ENCODE measurements around the gene HOXA7.

Gene HOXA7

GRCh38 chr7:27192546-27193334, 36.3 kb upstream of the HOXA7 start:
- no peak for DNase-seq

DNA sequence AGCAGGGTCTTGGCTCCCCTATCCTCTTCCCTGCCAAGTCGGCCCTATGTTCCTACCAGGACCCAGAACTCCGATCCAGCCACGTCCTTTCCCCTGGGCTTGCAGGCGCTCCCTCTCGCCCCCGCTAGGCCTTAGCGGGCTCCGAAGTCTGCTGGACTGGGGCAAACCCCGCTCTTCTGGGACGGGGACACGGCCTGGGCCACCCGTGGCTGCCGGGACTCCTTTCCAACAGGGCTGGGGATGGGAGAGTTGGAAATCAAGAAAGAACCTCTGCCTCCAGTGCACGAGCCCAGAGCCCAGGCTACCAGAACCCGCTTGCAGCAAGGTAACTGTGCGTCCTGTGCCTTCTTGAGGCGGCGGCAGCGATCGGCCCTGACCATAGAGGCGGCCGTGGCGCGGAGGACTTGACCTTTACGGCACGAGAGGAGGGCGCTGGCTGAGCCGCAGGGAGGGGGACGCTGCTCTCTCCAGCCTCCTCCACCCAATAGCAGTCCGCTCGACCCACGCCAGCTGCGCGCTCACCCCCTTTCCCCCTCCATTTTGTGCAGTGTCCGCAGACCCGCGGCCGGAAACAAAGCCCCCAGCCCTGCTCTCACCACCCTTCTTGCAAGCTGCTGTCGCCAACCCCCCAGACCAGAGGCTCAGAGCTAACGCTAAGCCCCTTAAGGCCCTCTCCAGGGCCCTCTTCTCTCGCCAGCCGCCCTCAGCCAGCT, 35.5 kb upstream of the HOXA7 start:
- no peak for DNase-seq

DNA sequence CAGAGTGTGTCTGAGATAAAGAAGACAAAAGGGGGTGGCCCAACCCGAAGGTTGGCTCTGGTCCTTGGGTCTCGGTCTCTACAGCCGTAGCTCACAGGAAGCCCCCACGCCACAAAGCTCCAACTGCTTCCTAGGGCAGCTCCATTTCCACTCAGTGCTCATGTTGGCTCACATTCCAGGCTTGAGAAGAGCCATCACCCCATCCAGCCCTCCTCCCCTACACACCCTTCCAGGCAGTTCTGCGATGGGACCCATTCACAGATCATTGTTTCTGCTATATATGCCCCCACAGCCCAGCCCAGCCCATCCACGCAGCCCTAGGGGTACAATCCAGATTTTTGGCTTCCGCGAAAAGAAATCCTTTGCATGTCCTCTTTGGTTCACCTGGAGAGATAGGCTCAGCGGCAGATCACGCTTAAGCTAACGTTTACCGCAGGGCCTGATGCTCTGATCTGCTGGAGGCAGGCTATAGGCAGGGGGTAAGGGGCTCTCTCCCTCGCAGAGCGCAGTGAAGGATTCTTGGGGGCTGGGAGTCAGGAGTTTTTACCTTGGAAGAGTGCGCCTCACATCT, 34.8 kb upstream of the HOXA7 start:
- DNase-seq, result no peak

DNA sequence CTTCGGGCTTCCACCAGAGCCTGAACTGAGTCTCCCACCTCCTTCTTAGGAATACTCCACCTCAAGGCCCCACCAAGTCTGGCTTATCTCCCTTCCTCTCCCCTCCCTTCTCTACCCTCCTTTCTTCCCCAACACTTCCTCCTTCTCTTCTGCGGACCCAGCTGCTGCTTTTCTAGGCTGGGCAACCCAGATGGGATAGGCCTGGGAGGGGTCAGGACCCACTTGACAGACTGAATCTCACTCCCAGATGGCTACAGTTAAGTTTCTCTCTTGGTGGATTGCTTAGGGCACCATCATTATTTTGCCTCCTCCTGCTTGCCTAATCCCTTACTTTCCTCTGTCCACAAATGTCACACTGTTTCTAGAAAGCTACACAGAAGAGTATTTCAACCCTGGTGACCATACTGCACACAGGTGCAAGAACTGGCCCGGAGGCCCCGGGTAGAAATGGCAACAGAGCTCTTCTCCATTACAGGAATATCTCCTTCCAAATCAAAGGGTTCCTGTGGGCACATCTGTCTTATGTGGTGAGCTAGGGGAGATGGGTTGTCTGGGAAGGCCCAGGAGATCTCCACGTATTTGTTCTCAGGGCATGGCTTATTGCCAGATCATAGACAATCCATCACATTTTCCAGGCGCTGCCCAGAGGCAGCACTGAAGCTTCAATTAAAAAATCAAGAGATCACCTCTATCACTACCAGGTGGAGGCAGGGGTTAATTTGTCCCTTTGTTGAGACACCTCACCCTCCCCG, 33.7 kb upstream of the HOXA7 start:
- DNase-seq, result no peak

DNA sequence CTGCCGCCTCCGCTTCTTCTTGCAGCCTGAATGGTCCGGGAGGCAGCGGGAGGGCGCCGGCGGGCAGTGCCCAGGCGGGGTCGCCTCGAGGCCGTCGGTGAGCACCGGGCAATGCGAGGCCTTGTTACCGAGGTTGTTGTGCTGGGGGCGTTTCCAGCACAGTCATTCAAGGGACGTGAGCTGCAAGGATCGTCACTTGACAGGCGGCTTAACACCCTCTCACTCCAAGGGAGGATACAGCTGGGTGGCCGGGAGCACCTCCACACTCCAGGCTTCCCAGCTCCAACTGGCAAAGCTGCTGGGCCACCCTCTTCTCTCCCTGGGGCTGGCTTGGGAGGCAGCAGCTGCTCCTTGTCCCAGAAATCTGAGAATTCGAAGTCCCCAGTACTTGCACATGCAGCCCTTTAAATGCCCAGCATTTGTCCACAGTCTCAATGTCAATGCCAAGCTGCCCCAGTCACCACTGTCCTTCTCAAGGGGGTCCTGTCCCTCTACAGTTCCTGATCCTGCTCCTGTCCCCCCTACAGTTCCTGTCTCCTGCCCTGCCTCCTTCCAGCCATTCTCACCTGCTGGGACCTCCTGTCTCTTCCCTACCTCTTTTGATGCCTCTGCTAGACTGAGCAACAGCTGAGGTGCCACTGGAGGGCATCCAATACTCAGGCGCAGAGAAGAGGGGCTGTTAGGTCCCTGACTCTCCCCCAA, 33.0 kb upstream of the HOXA7 start:
- no peak for DNase-seq

DNA sequence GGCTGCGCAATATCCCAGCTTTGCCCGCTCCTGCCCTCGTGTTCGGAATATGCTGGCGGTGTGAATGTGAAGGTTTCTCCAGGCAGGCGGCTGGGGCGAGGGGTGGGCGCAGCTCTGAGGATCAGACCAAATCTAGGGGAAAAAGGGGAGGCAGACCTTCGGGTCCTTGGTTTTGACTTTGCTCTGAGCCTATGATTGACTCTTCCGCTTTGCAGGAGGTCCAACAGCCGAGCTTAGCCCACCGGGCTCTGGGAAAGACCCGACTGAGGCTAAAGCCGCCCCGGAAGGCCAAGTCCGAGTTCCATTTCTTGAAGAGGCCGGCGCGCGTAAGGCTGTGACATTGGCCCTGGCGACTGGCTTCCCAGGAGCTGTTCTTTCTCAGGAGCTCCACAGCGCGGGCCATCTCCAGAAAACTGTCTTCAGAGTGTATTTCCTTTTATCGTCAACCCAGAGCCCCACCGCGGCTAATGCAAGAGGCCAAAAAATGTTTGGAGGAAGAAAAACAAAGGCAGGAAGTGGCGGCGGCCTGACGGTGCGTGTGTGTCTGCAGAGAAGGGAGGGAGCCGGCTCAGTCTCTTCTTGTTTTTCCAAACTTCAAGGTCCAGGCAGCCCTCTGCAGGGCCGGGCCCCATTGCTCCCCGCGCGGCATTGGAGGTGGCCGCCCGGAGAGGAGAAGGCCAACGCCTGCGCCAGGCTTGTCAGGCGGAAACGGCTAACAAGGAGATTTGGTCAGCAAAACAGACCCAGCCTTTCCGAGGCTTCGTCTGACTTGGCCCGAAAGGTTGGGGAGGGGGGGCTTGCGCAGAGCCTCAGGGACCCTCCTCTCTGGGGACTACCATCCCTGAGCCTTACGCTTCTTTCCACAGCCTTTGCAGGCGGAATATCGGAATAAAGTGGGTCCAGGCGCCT, 32.2 kb upstream of the HOXA7 start:
- no peak for DNase-seq

DNA sequence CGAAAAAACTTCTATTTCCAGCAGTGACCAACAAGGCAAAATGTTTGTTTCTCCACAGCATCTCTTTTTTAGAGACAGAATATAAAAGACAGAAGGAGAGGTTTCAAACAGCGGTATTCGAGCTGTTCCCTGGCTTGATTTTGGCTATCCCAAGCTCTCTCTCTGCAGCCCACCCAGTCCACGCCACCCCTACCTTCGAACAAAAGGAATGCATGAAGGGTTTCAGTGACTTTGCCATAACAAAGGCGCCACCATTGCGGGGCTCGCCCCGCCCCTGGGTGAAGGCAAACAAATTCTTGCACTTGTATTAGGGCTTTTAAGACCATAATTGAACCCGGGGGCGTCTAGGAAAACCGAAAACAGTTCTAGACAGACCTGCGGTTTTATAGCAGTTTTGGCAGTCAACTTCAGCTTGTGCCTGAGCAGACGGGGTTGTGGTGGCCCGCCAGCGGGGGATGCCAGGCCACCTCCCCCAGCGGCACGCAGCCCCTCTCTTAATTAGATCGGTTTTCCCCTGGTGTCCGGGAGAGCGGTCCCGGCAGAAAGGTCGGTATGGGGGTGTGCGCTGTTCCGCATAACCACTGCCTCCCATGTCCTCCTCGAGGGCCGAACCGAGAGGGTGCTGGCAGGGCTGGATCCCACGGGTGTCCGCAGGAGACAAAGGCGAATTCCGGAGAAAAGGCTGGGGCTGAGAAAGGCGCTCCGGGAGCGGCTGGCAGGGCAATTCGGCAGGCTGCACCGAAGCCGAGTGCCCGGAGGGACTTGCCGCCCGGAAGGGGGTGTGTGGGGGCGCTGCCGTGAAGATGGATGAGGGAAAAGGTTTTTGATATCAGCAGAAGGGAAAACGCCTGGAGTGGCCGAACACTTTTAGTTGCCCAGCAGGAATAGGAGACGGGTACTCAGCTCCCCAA, 31.3 kb upstream of the HOXA7 start:
- no peak for DNase-seq

DNA sequence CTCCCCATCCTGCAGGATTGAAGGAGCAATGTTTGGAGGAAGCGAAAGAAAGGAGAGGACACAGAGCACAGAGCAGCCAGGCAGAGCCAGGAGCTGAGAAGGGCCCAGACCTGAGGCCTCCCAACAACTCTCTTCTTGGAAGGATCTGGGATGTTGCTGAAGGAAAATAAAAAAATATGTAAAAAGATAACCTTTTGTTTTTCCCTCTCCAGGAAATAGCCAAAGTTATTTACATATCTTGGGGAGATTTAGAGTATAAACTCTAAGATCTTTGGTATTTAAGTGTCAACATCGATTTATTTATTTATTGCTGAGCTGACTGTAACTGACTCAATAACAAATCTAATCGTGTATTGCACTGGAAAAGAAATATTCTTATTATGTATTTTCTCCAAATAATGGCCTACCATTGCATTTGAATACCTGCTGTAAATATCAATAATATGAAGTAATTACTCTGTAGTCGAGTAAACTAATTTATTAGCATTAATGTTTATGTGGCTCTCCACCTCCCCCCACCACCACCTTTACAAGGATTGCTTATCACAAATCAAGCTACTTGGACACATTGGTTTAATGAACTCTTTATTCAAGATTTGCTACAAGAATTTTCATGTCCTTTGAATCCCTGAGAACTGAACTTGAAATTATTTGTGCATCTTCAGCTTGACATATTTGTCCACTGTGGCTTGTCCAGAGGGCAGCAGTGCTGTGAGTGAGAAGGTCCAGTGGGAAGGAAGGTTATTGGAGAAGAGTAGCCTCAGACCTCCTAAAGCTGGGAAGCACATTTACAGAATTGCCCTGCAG, 30.4 kb upstream of the HOXA7 start:
- no peak for DNase-seq

DNA sequence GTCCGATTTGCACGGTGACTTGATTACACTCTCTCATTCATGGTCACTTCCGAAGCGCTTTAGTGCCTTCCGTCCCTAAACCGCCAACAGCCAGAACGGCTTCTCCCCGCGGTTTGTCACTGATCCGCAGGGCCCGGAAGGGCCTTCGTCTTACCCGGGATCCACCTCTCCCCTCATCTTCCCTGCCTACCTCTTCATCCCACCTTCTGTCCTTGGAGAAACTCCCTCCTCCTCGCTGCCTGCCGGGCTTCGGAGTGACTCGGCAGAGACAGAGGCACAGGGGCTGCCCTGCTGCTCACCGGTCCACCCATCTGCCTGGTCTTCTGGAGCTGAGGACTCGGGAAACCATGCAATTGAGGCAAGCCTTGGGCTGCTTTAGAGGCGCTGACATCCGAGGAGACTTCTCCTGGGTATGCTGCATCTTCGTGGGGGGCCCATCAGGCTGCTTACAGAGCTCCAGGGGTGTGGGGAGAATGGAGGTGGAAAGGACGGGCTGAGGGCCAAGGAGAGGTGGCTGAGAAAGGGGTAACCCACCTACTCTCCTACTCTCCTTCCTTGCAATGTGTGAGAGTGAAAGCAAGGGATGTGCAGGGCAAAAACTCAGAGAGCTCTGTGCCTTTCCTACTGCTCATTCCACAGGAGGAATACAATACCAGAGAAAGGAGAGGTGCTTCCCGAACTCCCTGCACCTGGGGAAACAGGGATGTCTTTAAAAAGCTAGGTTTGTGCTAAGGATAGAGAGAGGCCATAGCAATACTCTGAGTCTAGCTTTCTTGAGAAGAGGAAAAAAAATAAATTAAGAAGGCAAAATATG, 29.6 kb upstream of the HOXA7 start:
- DNase-seq, result no peak

DNA sequence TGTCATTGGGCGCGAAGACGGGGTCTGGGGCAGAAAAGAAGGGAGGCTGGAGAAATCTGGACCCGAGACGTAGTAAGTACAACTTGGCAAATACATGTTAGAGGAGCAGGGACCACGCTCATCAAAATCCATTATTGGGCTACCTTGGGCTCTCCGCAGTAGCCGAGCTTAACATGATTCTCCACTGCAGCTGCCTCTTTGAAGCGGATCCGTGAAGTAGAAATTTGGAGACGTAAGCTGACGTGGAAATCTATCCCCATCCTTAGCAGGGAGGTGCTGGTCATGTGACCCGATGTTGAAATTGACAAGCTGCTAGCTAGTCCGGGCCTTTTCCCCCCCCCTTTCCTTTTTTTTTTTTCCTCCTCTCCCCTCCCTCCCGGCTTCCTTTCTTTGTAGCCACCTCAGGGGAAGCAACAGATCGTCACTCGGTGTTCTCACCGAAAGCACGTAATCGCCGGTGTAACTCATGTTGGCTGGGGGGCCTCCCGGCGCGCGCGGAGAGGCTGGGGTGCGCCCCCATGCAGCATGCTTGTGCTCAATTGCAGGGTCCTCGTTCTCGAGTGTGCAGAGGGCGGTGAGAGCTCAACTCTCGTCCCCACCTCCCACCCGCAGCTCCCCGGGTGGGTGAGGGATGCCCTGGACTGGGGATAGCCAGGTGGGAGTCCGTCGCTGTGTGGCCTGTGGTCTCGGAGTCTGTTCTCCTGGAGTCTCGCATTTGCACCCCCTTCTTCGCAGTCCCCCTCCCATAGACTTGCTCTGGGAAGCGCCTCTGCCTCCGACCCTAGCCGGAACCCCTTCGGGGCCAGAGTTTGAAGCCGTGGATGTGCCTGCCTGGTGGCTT, 28.8 kb upstream of the HOXA7 start, which contains the start of gene HOXA11:
Gene HOXA11, minus strand, starts transcription at position 220 of the 841 bp plus-strand sequence. Its CDS starts 88 bp downstream, at position 132.
- DNase-seq, result no peak

DNA sequence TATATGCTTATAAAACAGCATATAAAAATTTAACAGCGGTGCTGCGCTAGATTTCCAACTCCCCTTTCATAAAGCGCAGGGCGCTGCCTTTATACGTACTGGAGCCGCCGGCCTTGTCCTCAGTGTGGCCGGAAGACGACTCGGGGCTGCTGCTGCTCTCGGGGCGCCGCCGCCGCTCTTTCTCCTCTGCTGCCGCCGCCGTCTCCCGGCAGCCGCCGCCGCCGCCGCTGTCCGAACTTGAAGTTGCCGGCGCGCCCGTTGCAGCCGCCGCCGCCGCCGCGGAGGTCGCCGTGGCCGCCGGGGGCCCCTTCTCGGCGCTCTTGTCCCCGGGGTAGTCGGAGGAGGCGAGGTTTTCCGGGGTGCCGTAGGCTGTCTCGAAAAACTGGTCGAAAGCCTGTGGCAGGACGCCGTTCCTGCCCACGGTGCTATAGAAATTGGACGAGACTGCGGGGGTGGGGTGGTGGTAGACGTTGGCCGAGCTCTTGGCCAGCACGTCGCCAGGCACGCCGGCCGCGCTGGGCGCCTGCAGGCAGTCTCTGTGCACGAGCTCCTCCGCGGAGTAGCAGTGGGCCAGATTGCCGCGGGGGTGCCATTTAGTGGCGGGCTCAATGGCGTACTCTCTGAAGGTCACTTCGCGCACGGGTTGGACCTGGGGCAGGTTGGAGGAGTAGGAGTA, 28.0 kb upstream of the HOXA7 start:
- DNase-seq, result no peak

GRCh38 chr7:27183682-27184336, 27.3 kb upstream of the HOXA7 start:
- no peak for DNase-seq

- no peak for DNase-seq
Observed at GRCh38 chr7:27182861-27183681, 26.6 kb upstream of the HOXA7 start.

GRCh38 chr7:27182285-27182841, 25.9 kb upstream of the HOXA7 start:
- DNase-seq, result no peak

GRCh38 chr7:27181795-27182275, 25.4 kb upstream of the HOXA7 start:
- no peak for DNase-seq

Measured in 8988T (cell line).